HCEC 1CT (cell line): ENCODE measurements around the gene PNKD.
"Not testable (repeated sequence)": the region's sequence is repeated elsewhere in the genome, so short reads cannot be mapped to it uniquely, and the experiment has no call there.

Experiments used
- DNase-seq: peaks from one replicate; pipeline ENCODE4 v3.0.0-alpha.2; 2017

Gene PNKD

DNA sequence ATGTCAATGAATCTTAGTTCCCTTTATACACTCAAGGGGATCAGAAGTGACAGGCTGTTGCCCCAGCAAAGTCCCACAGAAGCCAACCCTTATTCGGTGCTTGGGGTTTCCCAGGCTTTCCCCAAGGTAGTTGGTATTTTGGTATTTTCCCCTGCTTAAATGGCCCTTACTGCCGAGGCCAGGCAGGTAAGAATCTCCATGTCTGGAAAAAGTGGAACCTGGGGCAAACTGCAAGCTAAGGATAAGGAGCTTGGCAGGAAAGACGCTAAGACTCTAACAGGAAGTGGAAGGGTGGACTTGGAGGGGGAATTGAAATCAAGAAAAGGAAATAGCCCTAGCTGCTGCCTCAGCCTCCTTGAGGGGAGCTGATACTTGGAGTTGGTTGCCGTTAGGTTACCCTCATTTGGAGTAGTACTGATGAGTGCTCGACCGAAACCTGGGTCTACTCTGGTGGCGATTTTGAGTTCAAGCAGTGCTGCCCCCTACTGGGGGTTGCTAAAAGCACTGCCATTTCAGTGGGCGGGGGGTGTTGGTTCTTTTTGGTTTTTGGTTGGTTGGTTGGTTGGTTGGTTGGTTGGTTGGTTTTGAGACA is 12.8 kb upstream of the PNKD start:
- DNase-seq = no peak

DNA sequence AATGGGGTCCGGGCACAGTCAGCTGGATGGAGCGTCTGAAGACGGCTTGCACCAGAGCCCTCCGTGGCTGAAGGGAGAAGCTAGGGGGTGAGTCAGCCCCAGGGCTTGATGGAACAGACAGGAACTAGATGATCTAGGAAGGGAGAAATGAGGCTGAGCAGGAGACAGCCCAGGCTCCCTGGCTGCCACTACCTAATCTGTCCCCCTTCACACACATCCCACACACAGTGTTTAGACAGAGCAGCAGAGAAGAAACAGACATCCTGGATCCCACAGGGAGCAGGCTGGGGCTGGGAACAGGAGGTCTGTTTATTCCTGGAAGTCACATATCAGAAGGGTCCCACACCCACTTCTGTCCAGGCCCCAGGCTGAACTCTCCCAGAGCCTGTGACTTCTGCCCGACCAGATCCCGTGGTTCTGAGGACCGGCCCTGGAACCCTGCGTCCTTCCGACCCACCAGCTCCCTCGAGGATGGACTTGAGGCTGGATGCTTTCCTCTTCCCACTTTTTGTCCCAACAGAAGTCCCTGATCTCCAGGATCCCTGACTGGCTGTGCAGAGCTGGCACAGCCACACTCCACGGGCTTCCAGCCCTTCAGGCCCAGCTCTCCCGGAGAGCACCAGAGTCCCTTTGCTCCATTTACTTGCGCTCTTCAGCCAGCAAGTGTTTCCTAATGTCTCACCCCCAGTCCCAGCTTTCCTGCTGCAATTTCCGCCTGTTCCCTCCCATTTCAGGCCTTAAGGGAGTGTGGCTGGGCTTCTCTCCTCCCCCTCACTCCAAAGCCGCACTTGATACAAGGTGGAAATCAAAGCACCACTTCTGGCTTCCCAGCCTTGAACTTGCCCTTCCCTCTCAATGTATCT is 11.0 kb upstream of the PNKD start:
- peak; percentile 81 for DNase-seq

DNA sequence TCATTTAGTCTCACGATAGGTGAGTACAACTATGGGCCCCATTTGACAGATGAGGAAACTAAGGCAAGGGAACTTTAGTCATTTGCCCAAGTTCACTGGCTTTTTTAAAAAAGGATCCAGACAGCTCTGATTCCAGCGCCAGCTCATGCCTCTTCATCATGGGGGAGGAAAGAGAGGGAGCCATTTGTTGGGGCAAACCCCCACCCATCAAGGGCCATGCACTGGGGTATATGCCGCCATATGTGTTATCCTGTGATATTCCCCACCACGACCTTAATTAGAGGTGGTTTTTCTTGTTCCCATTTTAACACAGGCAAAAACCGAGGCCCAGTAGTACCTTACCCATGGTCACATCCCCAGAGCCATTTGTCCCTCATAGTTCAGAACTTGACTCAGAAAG is 10.2 kb upstream of the PNKD start:
- no peak for DNase-seq

DNA sequence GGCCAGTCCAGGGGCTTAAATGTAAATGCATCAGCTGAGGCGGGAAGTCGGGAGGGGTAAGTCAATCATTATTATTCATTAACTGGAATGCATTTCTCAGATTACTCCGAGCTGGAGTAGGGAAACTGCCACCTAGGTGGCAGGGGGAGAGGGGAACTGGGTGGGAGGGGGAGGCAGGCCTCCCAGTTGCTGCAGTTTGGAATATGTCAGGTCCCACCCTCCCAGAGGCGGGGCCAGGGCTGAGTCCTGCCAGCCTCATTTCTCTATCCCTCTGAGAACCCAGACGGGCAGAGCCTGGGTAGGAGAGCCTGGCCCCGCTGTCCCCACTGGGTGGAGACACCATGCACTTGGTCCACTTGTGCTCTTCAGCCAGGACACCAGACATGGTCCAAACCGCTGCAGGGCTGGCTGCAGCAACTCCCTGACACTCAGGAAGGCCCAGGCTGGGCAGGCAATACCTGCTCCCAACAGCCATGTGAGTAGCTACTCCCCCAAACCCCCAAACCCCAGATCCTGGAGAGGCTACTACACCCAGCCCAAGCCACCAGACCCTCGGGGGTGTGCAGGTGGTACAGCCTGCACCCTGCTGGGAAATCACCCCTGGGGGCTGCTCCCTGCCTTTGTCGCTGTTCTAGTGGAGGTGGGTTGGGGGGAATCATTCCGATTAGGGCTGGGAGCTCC is 9.4 kb upstream of the PNKD start, which contains the start of gene GPBAR1:
GPBAR1 (plus strand) TSS at position 274 of the 681 bp plus-strand sequence. CDS start 1,710 bp downstream, outside the sequence.
- no peak for DNase-seq

DNA sequence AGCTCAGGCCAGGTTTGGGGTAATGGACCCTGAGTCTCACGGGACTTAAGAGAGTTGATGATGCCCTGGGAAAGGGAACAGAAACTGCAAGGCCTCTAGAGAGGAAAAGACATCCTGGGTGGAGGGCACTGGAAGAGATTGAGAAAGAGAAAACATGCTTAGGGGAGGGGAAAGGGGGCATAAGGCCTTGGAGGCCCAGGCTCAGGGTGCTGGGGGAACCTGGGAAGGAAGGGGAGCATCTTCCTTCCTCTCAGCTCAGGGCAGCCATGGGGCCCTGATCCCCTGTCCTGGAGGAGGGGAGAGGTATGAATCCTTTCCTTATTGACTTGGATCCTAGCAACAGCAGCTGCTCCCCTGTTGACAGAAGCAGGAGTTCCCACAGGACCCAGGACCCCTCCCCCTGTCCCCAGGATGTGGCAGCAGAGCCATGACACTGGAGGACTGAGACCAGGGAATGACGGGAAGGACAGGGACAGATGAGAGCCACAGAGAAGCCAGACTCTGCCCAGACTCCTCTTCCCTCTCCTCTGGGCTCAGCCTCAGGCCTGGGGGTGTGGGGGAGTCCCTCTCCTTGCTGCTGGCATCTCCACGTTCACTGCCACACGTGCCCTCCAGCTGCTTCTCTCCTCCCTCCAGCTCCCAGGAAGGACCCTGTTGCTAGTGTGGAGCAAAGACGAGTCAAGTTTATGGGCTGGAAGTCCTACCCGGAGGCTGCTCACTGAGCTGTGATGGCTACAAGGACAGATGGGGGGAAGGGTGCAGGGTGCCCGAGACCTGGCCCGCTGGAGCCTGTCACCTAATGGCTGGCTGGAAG is 8.7 kb upstream of the PNKD start:
- no peak for DNase-seq

DNA sequence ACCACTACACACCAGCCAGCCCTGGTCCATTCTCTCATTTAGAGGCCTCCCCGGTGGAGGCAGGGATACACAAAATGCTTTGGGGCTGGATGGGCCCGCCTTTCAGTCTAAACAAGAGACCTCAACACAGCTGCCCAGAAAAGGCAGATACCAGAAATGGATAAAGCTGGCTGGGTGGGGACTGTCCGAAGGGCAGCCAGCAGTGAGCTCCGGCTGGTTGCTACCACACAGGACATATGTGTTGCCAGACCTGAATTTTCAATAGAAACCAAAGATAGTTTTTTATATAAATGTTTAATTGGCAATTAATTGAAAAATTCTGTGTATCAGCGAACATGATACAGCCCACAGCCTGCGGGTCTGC is 8.1 kb upstream of the PNKD start:
- DNase-seq = no peak

DNA sequence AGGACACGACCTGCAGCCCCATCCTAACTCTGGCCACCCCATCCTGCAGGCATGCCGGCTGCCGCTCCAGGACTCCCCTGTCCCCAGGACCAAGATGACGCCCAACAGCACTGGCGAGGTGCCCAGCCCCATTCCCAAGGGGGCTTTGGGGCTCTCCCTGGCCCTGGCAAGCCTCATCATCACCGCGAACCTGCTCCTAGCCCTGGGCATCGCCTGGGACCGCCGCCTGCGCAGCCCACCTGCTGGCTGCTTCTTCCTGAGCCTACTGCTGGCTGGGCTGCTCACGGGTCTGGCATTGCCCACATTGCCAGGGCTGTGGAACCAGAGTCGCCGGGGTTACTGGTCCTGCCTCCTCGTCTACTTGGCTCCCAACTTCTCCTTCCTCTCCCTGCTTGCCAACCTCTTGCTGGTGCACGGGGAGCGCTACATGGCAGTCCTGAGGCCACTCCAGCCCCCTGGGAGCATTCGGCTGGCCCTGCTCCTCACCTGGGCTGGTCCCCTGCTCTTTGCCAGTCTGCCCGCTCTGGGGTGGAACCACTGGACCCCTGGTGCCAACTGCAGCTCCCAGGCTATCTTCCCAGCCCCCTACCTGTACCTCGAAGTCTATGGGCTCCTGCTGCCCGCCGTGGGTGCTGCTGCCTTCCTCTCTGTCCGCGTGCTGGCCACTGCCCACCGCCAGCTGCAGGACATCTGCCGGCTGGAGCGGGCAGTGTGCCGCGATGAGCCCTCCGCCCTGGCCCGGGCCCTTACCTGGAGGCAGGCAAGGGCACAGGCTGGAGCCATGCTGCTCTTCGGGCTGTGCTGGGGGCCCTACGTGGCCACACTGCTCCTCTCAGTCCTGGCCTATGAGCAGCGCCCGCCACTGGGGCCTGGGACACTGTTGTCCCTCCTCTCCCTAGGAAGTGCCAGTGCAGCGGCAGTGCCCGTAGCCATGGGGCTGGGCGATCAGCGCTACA is 7.4 kb upstream of the PNKD start:
- no peak for DNase-seq

DNA sequence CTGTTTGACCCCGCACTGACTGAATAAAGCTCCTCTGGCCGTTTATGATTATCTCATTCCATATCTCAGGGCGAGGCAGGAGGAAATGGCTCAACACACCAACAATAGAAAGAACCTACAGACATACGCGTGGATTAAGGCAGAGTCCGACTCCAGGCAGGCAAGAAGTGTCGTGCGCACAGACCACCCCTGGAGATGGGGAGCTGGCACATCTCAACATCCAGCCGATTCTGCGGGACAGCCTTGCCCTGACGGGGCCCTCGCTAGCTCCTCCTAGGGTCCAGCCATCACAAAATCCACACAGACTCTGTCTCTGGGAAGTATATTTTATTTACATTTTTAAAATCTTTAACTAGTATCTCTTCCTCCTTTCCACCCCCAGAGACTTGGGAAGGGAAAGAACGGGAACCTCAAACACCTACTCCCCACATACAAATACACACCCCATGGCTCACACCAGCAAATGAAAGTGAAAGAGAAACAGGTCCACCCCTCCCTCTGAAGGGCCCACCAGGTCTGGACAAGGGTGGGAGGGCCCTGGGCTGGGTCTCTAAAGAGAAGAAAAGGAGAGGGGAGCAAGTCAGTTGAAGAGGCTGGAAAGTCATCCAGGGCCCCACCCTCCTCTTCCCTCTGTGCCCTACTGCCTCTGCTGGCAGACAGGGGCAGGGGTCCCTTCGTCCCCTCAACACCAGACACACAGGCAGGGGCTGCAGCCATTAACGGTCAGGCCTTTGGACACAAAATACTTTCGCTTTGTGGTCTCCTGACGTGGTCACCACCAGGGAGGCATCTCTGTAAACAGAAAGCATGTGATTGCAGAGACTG is 6.3 kb upstream of the PNKD start:
- DNase-seq = no peak

DNA sequence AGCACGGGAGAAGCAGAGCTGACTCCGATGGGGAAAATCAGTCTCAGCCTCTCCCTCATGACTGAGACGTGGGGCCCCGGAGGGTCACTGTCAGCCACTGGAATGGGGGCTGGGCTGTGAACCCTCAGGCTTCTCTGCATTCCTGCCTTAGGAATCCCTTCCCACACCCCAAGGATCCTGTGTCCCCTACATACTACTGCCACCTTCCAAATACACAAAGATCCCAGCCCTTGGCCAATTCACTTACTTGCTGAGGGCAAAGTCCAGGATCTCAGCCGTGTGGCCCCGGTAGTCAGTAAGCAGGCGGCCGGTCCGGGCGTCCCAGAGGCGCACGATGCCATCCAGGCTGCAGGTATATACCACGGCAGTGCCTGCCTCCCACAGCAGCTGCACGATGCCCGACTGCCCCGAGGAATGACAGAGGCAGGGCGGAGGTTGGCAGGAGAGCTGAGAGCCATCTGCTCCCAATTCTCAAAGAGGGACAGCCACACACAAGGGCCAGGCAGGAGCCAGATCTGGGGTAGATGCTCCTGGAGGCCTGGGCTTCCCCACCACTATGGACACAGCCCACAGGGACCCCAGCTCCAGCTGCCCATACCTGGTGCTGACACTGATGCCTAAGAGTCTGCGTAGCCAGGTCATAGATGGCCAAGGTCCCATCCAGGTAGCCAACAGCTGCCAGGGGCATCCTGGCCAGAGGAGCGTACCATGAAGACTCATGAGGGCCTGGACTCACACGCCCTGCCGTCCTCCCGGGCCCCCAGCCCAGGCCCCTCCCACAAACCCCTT is 5.4 kb upstream of the PNKD start:
- DNase-seq = no peak

DNA sequence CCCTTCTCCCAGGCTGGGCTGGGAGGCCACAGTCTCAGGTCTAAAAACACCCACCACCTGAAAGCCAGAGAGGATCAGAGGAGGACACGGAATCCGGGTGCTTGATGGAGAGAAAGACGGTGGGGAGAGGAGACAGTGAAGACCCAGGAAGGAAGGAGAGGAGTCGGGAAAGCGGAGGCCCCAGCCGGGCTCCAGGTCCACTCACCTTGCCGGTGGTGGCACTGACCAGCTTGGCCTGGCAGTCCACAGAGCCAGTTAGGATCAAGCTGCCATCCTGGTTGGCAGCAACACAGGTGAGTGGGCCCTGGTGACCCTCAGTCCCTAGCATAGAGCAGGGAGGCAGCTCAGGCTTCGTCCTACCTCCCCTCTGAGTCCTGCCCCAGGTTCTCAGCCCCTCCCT is 4.7 kb upstream of the PNKD start:
- DNase-seq = no peak

DNA sequence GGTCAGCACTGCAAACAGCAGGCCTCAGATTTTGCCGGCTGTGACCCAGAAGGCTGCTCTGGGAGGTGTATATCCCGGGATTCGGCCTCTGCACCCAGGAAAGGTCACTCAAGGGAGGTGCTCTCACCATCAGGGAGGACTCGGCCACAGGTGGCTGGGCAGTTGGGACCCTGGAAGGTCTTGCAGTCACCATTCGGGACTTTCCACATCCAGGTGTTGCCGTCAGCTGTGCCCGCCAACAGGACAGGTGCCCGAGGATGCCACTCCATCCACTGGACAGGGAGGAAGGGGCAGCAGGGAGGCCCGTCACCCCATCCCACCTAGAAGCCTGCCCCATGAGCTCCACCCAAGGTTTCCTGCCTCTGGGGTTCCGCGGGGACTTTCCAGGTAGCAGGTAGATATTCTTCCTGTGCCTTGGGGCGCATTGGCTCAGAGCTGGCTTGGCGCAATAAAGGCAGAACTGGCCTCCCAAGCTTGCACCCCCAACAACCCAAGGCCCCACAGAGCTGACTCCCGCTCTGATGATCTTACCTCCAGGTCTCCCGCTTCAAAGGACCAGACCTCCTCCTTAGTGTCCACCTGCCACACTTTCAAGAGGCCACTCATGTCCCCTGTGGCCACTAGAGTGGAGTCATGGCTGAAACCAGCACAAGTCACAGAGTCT is 3.9 kb upstream of the PNKD start:
- no peak for DNase-seq

DNA sequence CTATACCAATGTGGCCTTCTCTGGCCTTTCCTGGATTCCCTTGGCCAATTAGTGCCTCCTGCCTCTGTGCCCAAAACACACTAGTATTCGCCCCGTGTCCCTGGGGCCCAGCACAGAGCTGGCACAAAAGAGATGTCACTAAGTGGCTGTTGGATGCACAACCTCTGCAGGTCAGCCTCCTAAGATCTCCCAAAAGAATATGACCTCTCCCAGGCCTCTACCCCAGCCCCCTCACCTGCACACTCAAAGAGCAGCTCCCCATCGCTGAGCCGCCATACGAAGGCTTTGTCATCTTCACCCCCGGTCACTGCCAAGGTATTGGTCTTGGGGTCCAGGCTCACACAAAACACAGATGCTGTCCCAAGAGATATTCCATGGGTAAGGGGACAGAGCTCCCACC is 3.1 kb upstream of the PNKD start:
- DNase-seq = no peak

DNA sequence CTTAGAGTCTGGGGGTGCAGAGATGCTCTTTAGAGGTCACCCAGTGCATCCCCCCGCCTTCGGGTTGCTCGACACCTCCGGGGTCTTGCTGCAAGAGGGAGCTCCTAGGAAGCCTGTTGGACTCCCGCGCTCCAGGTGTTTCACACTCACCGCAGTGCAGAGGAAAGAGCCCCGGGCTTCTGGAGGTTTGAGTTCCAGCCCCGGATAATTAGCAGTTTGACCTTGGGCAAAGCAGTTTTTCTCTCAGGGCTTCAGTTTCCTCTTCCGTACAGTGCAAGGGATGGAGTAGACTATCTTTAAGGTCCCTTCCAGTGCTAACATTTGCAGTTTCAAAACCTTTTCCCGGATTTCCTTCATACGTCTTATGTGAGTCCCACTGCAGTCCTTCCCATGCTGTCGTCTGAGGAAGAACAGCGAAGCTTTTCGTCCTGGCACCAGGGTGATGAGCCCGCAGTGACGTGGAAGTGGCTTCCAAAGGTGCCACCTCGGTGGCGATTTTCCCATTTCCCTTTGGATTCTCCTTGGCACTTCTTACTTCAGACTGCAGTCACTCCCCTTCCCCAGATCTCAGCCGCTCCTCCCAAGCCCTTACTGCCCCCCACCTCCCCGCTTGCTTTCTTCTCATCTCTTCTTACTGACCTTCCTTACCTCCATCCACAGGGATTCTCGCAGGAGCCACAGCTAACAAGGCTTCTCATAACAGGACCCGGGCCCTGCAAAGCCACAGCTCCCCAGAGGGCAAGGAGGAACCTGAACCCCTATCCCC is 585 bp downstream of the PNKD start:
- no peak for DNase-seq

DNA sequence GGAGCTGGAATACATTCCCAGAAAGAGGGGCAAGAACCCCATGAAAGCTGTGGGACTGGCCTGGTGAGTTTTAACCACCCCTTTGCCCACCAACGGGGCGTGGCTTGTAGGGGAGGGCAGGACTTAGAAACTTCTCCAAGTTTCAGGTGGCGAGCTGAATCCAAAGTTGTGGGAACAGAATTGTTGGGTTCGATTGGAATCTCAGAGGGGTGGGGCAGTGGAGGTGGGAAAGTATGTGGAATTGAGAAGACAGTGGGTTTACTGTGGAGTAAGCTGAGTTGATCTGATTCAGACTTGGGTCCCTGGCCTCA is 1.1 kb downstream of the PNKD start:
- DNase-seq = no peak

DNA sequence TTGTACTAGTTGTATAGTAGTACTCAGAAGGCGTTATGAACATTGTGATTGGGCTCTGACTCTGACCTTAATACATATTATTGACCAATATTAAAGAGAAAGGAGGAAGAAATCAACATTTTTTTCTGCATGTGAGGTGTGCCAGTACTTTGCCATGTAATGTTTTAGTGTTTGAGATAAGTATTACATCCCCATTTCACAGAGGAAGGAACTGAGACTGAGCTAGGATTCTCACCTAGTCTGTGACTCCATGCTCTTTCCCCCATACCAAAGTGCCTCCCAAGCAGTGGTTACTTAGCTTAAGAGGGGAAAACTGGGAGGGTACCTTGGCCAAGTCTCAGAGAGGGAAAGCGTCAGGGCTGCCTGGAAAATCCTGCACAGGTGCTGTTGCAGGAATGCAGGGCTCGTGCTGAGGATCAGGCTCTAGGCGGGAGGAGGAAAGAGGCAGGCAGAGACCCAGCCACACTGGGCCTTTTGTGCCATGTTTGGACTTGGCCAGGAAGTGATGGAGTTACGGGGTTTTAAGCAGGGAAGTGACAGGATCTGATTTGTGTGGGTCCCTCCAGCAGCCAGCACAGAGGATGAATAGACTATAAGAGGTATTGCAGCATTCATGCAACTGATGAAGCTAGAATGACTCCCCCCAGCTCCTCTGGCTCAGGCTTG is 1.7 kb downstream of the PNKD start:
- DNase-seq = no peak

DNA sequence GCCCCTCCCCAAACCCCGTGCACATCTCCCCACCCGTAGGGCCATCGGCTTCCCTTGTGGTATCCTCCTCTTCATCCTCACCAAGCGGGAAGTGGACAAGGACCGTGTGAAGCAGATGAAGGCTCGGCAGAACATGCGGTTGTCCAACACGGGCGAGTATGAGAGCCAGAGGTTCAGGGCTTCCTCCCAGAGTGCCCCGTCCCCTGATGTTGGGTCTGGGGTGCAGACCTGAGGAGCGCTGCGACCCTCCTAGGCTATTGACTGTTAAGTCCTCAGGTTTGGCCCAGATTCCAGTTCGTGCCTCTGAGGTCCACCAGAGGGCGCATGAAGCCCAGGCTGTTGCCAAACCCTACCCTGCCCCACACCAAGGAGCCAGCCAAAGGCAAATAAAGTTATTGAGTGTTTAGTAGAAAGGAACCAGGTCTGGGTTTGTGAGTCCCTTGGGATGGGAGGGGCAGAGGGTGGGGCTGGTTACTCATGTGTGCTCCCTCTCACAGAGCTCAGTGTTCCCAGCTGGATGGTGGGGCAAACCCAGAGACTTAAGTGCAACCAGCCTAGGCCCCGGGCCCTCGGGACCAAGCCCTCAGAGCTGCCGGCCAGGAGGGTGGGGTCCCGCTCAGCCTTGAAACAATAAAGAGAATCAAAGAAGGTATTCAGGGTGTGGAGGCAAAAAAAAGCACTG is 2.4 kb downstream of the PNKD start:
- DNase-seq = peak; percentile 91

DNA sequence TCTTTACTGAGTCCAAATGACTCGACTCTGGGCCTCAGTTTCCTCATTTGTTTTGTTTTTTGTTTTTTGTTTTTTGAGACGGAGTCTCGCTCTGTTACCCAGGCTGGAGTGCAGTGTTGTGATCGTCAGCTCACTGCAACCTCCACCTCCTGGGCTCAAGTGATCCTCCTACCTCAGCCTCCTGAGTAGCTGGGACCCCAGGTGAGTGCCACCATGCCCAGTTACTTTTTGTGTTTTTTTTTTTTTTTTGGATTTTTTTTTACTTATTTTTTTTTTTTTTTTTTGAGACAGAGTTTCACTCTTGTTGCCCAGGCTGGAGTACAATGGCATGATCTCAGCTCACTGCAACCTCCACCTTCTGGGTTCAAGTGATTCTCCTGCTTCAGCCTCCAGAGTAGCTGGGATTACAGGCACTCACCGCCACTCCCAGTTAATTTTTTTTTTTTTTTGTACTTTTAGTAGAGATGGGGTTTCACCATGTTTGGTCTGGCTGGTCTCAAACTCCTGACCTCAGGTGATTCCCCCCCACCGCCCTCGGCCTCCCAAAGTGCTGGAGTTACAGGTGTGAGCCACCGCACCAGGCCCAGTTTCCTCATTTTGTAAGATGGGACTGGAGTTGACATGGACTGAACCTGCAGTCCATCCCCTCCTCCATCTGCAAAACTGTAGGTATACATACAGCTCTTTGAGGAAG is 3.0 kb downstream of the PNKD start:
- DNase-seq = not testable (repeated sequence)
